Mesenchymal stem cell (in vitro differentiated cells and primary cell): ENCODE data around the gene FHOD3.

Source experiments
- DNase-seq: peaks from one replicate; pipeline ENCODE4 v3.0.0-alpha.2; 2013
- H2AFZ ChIP-seq: one replicate; pipeline ENCODE4 v1.6.1; 2013; ENCODE audit warnings: low read depth, mild to moderate bottlenecking, control low read depth, inconsistent platforms, low read length, moderate library complexity
- H2AK5ac ChIP-seq: 2 replicates; pipeline ENCODE4 v1.6.1; 2013; ENCODE audit warnings: low read length, moderate library complexity, mild to moderate bottlenecking, inconsistent platforms; ENCODE audit not compliant: severe bottlenecking
- H2BK120ac ChIP-seq: one replicate; pipeline ENCODE4 v1.6.1; 2013; ENCODE audit warnings: low read depth, mild to moderate bottlenecking, inconsistent platforms, low read length, moderate library complexity
- H2BK12ac ChIP-seq, 2 experiments: one replicate each; pipeline ENCODE4 v1.6.1; 2013; ENCODE audit warnings: inconsistent platforms in 2 of 2, low read length in 2 of 2, mild to moderate bottlenecking in 2 of 2, moderate library complexity in 2 of 2, control low read depth in 1 of 2
- H2BK15ac ChIP-seq: one replicate; pipeline ENCODE4 v1.6.1; 2013; ENCODE audit warnings: mild to moderate bottlenecking, low read depth, inconsistent platforms; ENCODE audit not compliant: poor library complexity, severe bottlenecking
- H2BK5ac ChIP-seq: 2 replicates; pipeline ENCODE4 v1.6.1; 2013; ENCODE audit warnings: low read depth, mild to moderate bottlenecking, low read length, control low read depth, inconsistent platforms; ENCODE audit not compliant: poor library complexity, severe bottlenecking
- H3K14ac ChIP-seq, 2 experiments: one replicate each; pipeline ENCODE4 v1.6.1; 2013; ENCODE audit warnings: inconsistent platforms in 2 of 2, low read length in 2 of 2, control low read depth in 1 of 2, mild to moderate bottlenecking in 1 of 2, moderate library complexity in 1 of 2
- H3K18ac ChIP-seq, 2 experiments: one replicate each; pipeline ENCODE4 v1.6.1; 2013; ENCODE audit warnings: inconsistent platforms in 2 of 2, low read length in 2 of 2, control low read depth in 1 of 2, low read depth in 1 of 2, mild to moderate bottlenecking in 1 of 2
- H3K23ac ChIP-seq, 2 experiments: one replicate each; pipeline ENCODE4 v1.6.1; 2013; ENCODE audit warnings: inconsistent platforms in 2 of 2, low read length in 2 of 2, mild to moderate bottlenecking in 2 of 2, moderate library complexity in 2 of 2, control low read depth in 1 of 2
- H3K27ac ChIP-seq: 2 replicates; pipeline ENCODE4 v1.5.1; 2013; ENCODE audit warnings: mild to moderate bottlenecking, moderate library complexity, low read length, control low read depth, inconsistent platforms; ENCODE audit not compliant: poor library complexity, severe bottlenecking
- H3K27me3 ChIP-seq, 2 experiments: 2 replicates each; pipeline versions ENCODE4 v1.6.1 to v1.7.0; 2013; ENCODE audit warnings: low read length in 2 of 2, mild to moderate bottlenecking in 2 of 2, moderate library complexity in 2 of 2, control low read depth in 1 of 2, inconsistent platforms in 1 of 2; ENCODE audit not compliant: control insufficient read depth in 1 of 2, insufficient read depth in 1 of 2
- H3K36me3 ChIP-seq, 2 experiments: 2 replicates each; pipeline versions ENCODE4 v1.6.1 to v1.7.0; 2013; ENCODE audit warnings: low read length in 2 of 2, control low read depth in 1 of 2, inconsistent platforms in 1 of 2, low read depth in 1 of 2, mild to moderate bottlenecking in 1 of 2; ENCODE audit not compliant: insufficient read depth in 2 of 2, control insufficient read depth in 1 of 2
- H3K4ac ChIP-seq, 2 experiments: one replicate each; pipeline ENCODE4 v1.6.1; 2013; ENCODE audit warnings: inconsistent platforms in 2 of 2, low read length in 2 of 2, mild to moderate bottlenecking in 2 of 2, moderate library complexity in 2 of 2, control low read depth in 1 of 2, low read depth in 1 of 2
- H3K4me1 ChIP-seq: 2 replicates; pipeline ENCODE4 v1.6.1; 2013; ENCODE audit warnings: low read depth, low read length, control low read depth; ENCODE audit not compliant: control insufficient read depth, insufficient read depth
- H3K4me2 ChIP-seq: 2 replicates; pipeline ENCODE4 v1.6.1; 2013; ENCODE audit warnings: low read length, mild to moderate bottlenecking, inconsistent platforms; ENCODE audit not compliant: poor library complexity, severe bottlenecking
- H3K4me3 ChIP-seq, 2 experiments: 2 replicates each; pipeline versions ENCODE4 v1.5.1 to v1.7.0; 2013; ENCODE audit warnings: low read length in 2 of 2, mild to moderate bottlenecking in 2 of 2, control low read depth in 1 of 2, low read depth in 1 of 2; ENCODE audit not compliant: insufficient read depth in 1 of 2
- H3K79me1 ChIP-seq: replicated peaks from 2 replicates; pipeline ENCODE4 v1.6.1; 2013; ENCODE audit warnings: mild to moderate bottlenecking, control low read depth, low read length, inconsistent platforms; ENCODE audit not compliant: poor library complexity, severe bottlenecking
- H3K9ac ChIP-seq: 2 replicates; pipeline ENCODE4 v1.7.0; 2013; ENCODE audit warnings: mild to moderate bottlenecking, low read length, moderate library complexity
- H3K9me3 ChIP-seq: 2 replicates; pipeline ENCODE4 v1.7.0; 2013; ENCODE audit warnings: mild to moderate bottlenecking, low read length; ENCODE audit not compliant: control insufficient read depth
- H4K8ac ChIP-seq: one replicate; pipeline ENCODE4 v1.6.1; 2013; ENCODE audit warnings: inconsistent platforms, mild to moderate bottlenecking, low read length, moderate library complexity
- H4K91ac ChIP-seq: one replicate; pipeline ENCODE4 v1.6.1; 2013; ENCODE audit warnings: mild to moderate bottlenecking, low read length, inconsistent platforms
- WGBS: methylation state at CpG from one replicate; pipeline ENCODE4 v1.1.7; 2013; ENCODE audit warnings: mixed read lengths; 5-methylcytosine and 5-hydroxymethylcytosine counted together

The FHOD3 gene

GRCh38 chr18:36348331-36348730 is 50.8 kb downstream of the FHOD3 start:
- no peak overlapping the region for H3K18ac ChIP-seq
- no peak overlapping the region for H3K9ac ChIP-seq
- no peaks in the 10 kb centered on the region for H3K9me3 ChIP-seq
- no peak overlapping the region for H2BK12ac ChIP-seq
- 41% methylated on average over 3 of the region's 3 CpGs for WGBS
- no peak overlapping the region for H3K27ac ChIP-seq
- H4K8ac ChIP-seq: no peak overlapping the region
- no peak overlapping the region for H3K4me3 ChIP-seq
- no peak for DNase-seq
- H4K91ac ChIP-seq: no peak overlapping the region
- H2AK5ac ChIP-seq: peak overlapping the region; percentile 14
- no peak overlapping the region for H3K23ac ChIP-seq
- no peak overlapping the region for H2BK120ac ChIP-seq
- no peaks in the 10 kb centered on the region for H3K36me3 ChIP-seq
- H3K79me1 ChIP-seq: peaks cover 23% of the 10 kb centered on the region
- no peak overlapping the region for H2AFZ ChIP-seq
- no peaks in the 10 kb centered on the region for H3K27me3 ChIP-seq
- H3K4ac ChIP-seq: no peak overlapping the region
- no peak overlapping the region for H2BK15ac ChIP-seq
- no peak overlapping the region for H2BK5ac ChIP-seq
- H3K4me2 ChIP-seq: no peak overlapping the region
- H3K4me1 ChIP-seq: peaks cover 36% of the 10 kb centered on the region
- no peak overlapping the region for H3K14ac ChIP-seq

DNA sequence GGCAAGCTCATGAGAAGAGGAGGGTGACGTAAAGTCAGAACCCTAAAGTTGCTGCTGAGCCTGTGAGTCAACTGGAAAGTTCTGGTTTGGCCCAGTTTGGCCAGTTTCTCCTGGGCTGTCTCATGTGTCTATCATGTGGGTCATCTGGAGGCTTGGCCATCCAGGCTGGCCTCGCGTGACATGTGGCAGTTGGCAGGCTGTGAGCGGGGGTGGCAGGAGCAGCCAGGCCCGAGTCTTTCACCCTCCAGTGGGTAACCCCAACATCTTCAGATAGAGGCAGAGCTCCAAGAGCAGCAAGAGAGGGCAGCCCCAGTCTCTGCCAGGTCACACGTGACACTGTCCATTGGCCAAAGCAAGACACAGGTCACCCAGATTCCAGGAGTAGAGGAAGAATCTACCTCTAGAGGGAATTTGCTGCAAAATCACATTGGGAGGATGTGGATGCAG is 51.5 kb downstream of the FHOD3 start:
- no peak overlapping the region for H2BK5ac ChIP-seq
- H2BK12ac ChIP-seq: no peak overlapping the region
- H3K4ac ChIP-seq: no peak overlapping the region
- no peak overlapping the region for H3K9ac ChIP-seq
- no peak overlapping the region for H3K23ac ChIP-seq
- H4K91ac ChIP-seq: no peak overlapping the region
- no peak overlapping the region for H3K14ac ChIP-seq
- H3K36me3 ChIP-seq: peaks cover 0 to 4% of the 10 kb centered on the region in 2 experiments
- H4K8ac ChIP-seq: no peak overlapping the region
- no peak overlapping the region for H3K4me3 ChIP-seq
- no peak overlapping the region for H2BK120ac ChIP-seq
- WGBS: 92% methylated on average over 6 of the region's 6 CpGs
- no peaks in the 10 kb centered on the region for H3K27me3 ChIP-seq
- no peak overlapping the region for H3K4me2 ChIP-seq
- no peak overlapping the region for H3K18ac ChIP-seq
- peaks cover 36% of the 10 kb centered on the region for H3K4me1 ChIP-seq
- peaks cover 22% of the 10 kb centered on the region for H3K79me1 ChIP-seq
- no peaks in the 10 kb centered on the region for H3K9me3 ChIP-seq
- peak overlapping the region; percentile 11 for H2AK5ac ChIP-seq
- H2BK15ac ChIP-seq: no peak overlapping the region
- H3K27ac ChIP-seq: peak overlapping the region; percentile 20
- no peak overlapping the region for H2AFZ ChIP-seq
- no peak for DNase-seq

GRCh38 chr18:36349552-36349951 is 52.0 kb downstream of the FHOD3 start:
- Histone ChIP-seq H3K4ac (no peak overlapping the region), H2BK5ac (no peak overlapping the region), H3K36me3 (peaks cover 0 to 5% of the 10 kb centered on the region in 2 experiments), H2BK15ac (no peak overlapping the region), H3K18ac (no peak overlapping the region), H3K9ac (no peak overlapping the region), H2BK120ac (no peak overlapping the region), H3K4me1 (peaks cover 36% of the 10 kb centered on the region), H3K4me3 (no peak overlapping the region), H2BK12ac (no peak overlapping the region), H3K23ac (no peak overlapping the region), H2AK5ac (no peak overlapping the region), H3K27me3 (no peaks in the 10 kb centered on the region), H4K91ac (no peak overlapping the region), H2AFZ (no peak overlapping the region), H3K14ac (no peak overlapping the region), H4K8ac (no peak overlapping the region), H3K9me3 (no peaks in the 10 kb centered on the region), H3K4me2 (no peak overlapping the region), H3K27ac (peak overlapping the region; percentile 87), H3K79me1 (peaks cover 26% of the 10 kb centered on the region)
- 90% methylated on average over 5 of the region's 6 CpGs for WGBS
- no peak for DNase-seq

GRCh38 chr18:36350251-36350651 is 52.7 kb downstream of the FHOD3 start:
- Histone ChIP-seq H3K4me1 (peaks cover 36% of the 10 kb centered on the region), H2BK12ac (no peak overlapping the region), H2BK15ac (no peak overlapping the region), H3K36me3 (peaks cover 0 to 5% of the 10 kb centered on the region in 2 experiments), H2BK5ac (peak overlapping the region; percentile 33), H3K18ac (no peak overlapping the region), H3K9ac (no peak overlapping the region), H2AFZ (no peak overlapping the region), H3K23ac (no peak overlapping the region), H2AK5ac (peak overlapping the region; percentile 97), H3K27ac (peak overlapping the region; percentile 87), H2BK120ac (no peak overlapping the region), H4K8ac (no peak overlapping the region), H3K14ac (no peak overlapping the region), H3K79me1 (peaks cover 26% of the 10 kb centered on the region), H3K4ac (no peak overlapping the region), H3K27me3 (no peaks in the 10 kb centered on the region), H3K4me2 (no peak overlapping the region), H3K9me3 (no peaks in the 10 kb centered on the region), H3K4me3 (no peak overlapping the region), H4K91ac (no peak overlapping the region)
- WGBS: 77% methylated on average over 3 of the region's 3 CpGs
- DNase-seq: no peak
